IMR-90 (cell line): ENCODE results near the gene RNF144A. TPM values are rescaled to one million over a fixed set of nuclear protein-coding genes. Genes with fewer than 3 reads are reported as not detected.

Experiments
- ATAC-seq: fragments of 200-7000 bp; cut with Tn5 transposase; 2 replicates; pipeline ENCODE4 v1.9.1; 2020; ENCODE audit warnings: low read depth, mild to moderate bottlenecking, moderate library complexity
- BruUV-seq: library from RNA; stranded (reverse); fragments of 400-500 nt; replicated peaks from 2 replicates; lab custom pipeline; 2021; lab: Mats Ljungman, UMichigan
- CTCF ChIA-PET: fragments of 300-600 bp; formaldehyde crosslinking; extraction: SDS; loops from one replicate; lab custom pipeline; 2021; ENCODE audit warnings: antibody characterized with exemption; lab: Yijun Ruan, JAX
- POLR2A ChIA-PET: fragments of 300-600 bp; sonication (Branson Sonifier 250); formaldehyde crosslinking; loops from one replicate; lab custom pipeline; 2022; ENCODE audit warnings: antibody characterized with exemption; ENCODE audit not compliant: unreplicated experiment; lab: Charles Lee
- DNase-seq: peaks from one replicate; pipeline ENCODE4 v3.0.0; 2013
- H2AFZ ChIP-seq: replicated peaks from 2 replicates; pipeline ENCODE3; 2013; ENCODE audit warnings: low read length, mild to moderate bottlenecking; ENCODE audit not compliant: poor library complexity
- H2AK5ac ChIP-seq: 2 replicates; pipeline ENCODE4 v1.6.1; 2013; ENCODE audit warnings: low read depth, low read length, inconsistent platforms
- H2AK9ac ChIP-seq: replicated peaks from 2 replicates; pipeline ENCODE3; 2013; ENCODE audit warnings: mild to moderate bottlenecking, low read depth, low read length, moderate library complexity; ENCODE audit not compliant: poor library complexity
- H2BK120ac ChIP-seq: 2 replicates; pipeline ENCODE4 v1.6.1; 2013; ENCODE audit warnings: low read depth, low read length, inconsistent platforms
- H2BK15ac ChIP-seq: 3 replicates; pipeline ENCODE4 v1.6.1; 2013; ENCODE audit warnings: low read depth, low read length, inconsistent platforms
- H2BK20ac ChIP-seq: 2 replicates; pipeline ENCODE4 v1.6.1; 2013; ENCODE audit warnings: low read depth, mild to moderate bottlenecking, inconsistent platforms, low read length, moderate library complexity
- H2BK5ac ChIP-seq: 2 replicates; pipeline ENCODE4 v1.6.1; 2013; ENCODE audit warnings: mild to moderate bottlenecking, low read depth, low read length, inconsistent platforms; ENCODE audit not compliant: poor library complexity, severe bottlenecking
- H3K14ac ChIP-seq: replicated peaks from 2 replicates; pipeline ENCODE4 v1.6.1; 2013; ENCODE audit warnings: low read depth, low read length, inconsistent platforms
- H3K18ac ChIP-seq: 2 replicates; pipeline ENCODE4 v1.6.1; 2013; ENCODE audit warnings: low read depth, low read length, control low read depth
- H3K23ac ChIP-seq: 2 replicates; pipeline ENCODE4 v1.6.1; 2013; ENCODE audit warnings: low read depth, low read length, inconsistent platforms
- H3K27ac ChIP-seq: 2 replicates; pipeline ENCODE4 v1.5.1; 2013; ENCODE audit warnings: mild to moderate bottlenecking, control low read depth, low read length; ENCODE audit not compliant: insufficient read depth
- H3K27me3 ChIP-seq: 2 replicates; pipeline ENCODE4 v1.6.1; 2013; ENCODE audit warnings: low read length; ENCODE audit not compliant: control insufficient read depth, insufficient read depth
- H3K36me3 ChIP-seq: 2 replicates; pipeline ENCODE4 v1.6.1; 2013; ENCODE audit warnings: low read length, mixed read lengths; ENCODE audit not compliant: control insufficient read depth, insufficient read depth
- H3K4ac ChIP-seq: 2 replicates; pipeline ENCODE4 v1.6.1; 2013; ENCODE audit warnings: low read depth, low read length, inconsistent platforms
- H3K4me1 ChIP-seq: 2 replicates; pipeline ENCODE4 v1.6.1; 2013; ENCODE audit warnings: low read length, mixed read lengths; ENCODE audit not compliant: control insufficient read depth, insufficient read depth
- H3K4me2 ChIP-seq: 2 replicates; pipeline ENCODE4 v1.6.1; 2013; ENCODE audit warnings: low read depth, mild to moderate bottlenecking, control low read depth, low read length, moderate library complexity
- H3K4me3 ChIP-seq: 2 replicates; pipeline ENCODE4 v1.5.1; 2013; ENCODE audit warnings: low read depth, mild to moderate bottlenecking, control low read depth, low read length, moderate library complexity; ENCODE audit not compliant: insufficient read depth
- H3K56ac ChIP-seq: 2 replicates; pipeline ENCODE4 v1.6.1; 2013; ENCODE audit warnings: low read length, inconsistent platforms; ENCODE audit not compliant: insufficient read depth; ENCODE audit errors: extremely low read depth
- H3K79me1 ChIP-seq, 2 experiments: 2 replicates each; pipeline ENCODE4 v1.6.1; 2013; ENCODE audit warnings: low read length in 2 of 2, inconsistent platforms in 1 of 2, low read depth in 1 of 2
- H3K9ac ChIP-seq: 2 replicates; pipeline ENCODE4 v1.6.1; 2013; ENCODE audit warnings: low read depth, low read length, control low read depth
- H3K9me1 ChIP-seq: 2 replicates; pipeline ENCODE4 v1.6.1; 2013; ENCODE audit warnings: low read length, inconsistent platforms; ENCODE audit not compliant: insufficient read depth
- H3K9me3 ChIP-seq: 2 replicates; pipeline ENCODE4 v1.6.1; 2013; ENCODE audit warnings: low read length; ENCODE audit not compliant: control insufficient read depth, insufficient read depth
- H4K20me1 ChIP-seq: 2 replicates; pipeline ENCODE4 v1.6.1; 2013; ENCODE audit warnings: low read length, inconsistent platforms; ENCODE audit not compliant: insufficient read depth
- H4K5ac ChIP-seq: 2 replicates; pipeline ENCODE4 v1.6.1; 2013; ENCODE audit warnings: mild to moderate bottlenecking, low read depth, low read length, control low read depth
- H4K8ac ChIP-seq, 2 experiments: 2 replicates each; pipeline ENCODE4 v1.6.1; 2013; ENCODE audit warnings: low read depth in 2 of 2, low read length in 2 of 2, control low read depth in 1 of 2, inconsistent platforms in 1 of 2
- H4K91ac ChIP-seq: 2 replicates; pipeline ENCODE4 v1.6.1; 2013; ENCODE audit warnings: low read depth, low read length, inconsistent platforms; ENCODE audit not compliant: insufficient read depth
- BHLHE40 ChIP-seq: fragments of 150-350 bp; IDR thresholded peaks from 2 replicates; pipeline ENCODE4 v1.6.1; 2016; ENCODE audit warnings: mild to moderate bottlenecking, low read depth, low read length
- CEBPB ChIP-seq: IDR thresholded peaks from 2 replicates; pipeline ENCODE4 v1.6.1; 2012; ENCODE audit warnings: low read depth, low read length, improper control_type of control experiment
- CHD1 ChIP-seq: IDR thresholded peaks from 2 replicates; pipeline ENCODE4 v1.6.1; 2012; ENCODE audit warnings: low read depth, low read length, improper control_type of control experiment
- CTCF ChIP-seq: conservative IDR thresholded peaks from 2 replicates; pipeline ENCODE4 v1.5.1; 2012; ENCODE audit warnings: mild to moderate bottlenecking, low read depth, low read length, improper control_type of control experiment
- ELK1 ChIP-seq: fragments of 150-350 bp; IDR thresholded peaks from 2 replicates; pipeline ENCODE4 v1.6.1; 2016; ENCODE audit warnings: low read depth, mild to moderate bottlenecking, low read length, moderate library complexity, borderline replicate concordance
- FOS ChIP-seq: fragments of 150-350 bp; IDR thresholded peaks from 2 replicates; pipeline ENCODE4 v1.6.1; 2016; ENCODE audit warnings: low read depth, low read length
- MAFK ChIP-seq: IDR thresholded peaks from 2 replicates; pipeline ENCODE4 v1.6.1; 2012; ENCODE audit warnings: low read depth, low read length, improper control_type of control experiment
- MAZ ChIP-seq: IDR thresholded peaks from 2 replicates; pipeline ENCODE4 v1.6.1; 2012; ENCODE audit warnings: low read depth, mild to moderate bottlenecking, low read length, improper control_type of control experiment, moderate library complexity, borderline replicate concordance
- MXI1 ChIP-seq: IDR thresholded peaks from 2 replicates; pipeline ENCODE4 v1.6.1; 2012; ENCODE audit warnings: low read depth, mild to moderate bottlenecking, low read length, moderate library complexity, borderline replicate concordance
- NFE2L2 ChIP-seq: fragments of 150-350 bp; IDR thresholded peaks from 2 replicates; pipeline ENCODE4 v1.6.1; 2016; ENCODE audit warnings: low read depth, mild to moderate bottlenecking, low read length
- RAD21 ChIP-seq: IDR thresholded peaks from 2 replicates; pipeline ENCODE4 v1.6.1; 2012; ENCODE audit warnings: low read length, improper control_type of control experiment
- RCOR1 ChIP-seq: IDR thresholded peaks from 2 replicates; pipeline ENCODE4 v1.6.1; 2012; ENCODE audit warnings: mild to moderate bottlenecking, low read length, improper control_type of control experiment; ENCODE audit not compliant: insufficient replicate concordance
- RFX5 ChIP-seq: IDR thresholded peaks from 2 replicates; pipeline ENCODE4 v1.8.0; 2012; ENCODE audit warnings: low read depth, mild to moderate bottlenecking, low read length, moderate library complexity
- SMC3 ChIP-seq: fragments of 150-350 bp; IDR thresholded peaks from 2 replicates; pipeline ENCODE4 v1.6.1; 2016; ENCODE audit warnings: low read depth, mild to moderate bottlenecking, antibody characterized with exemption, low read length, moderate library complexity
- WGBS, 2 experiments: methylation state at CpG; one replicate each; pipeline versions ENCODE4 v1.1.5 to v1.1.7; 2013; ENCODE audit warnings: missing lambda C conversion rate in 2 of 2; ENCODE audit not compliant: insufficient read length in 1 of 2; ENCODE audit errors: extremely low coverage in 2 of 2; 5-methylcytosine and 5-hydroxymethylcytosine counted together
- dilution Hi-C: fragments of 300-500 bp; cut with HindIII; formaldehyde crosslinking; loops from one replicate; pipeline ENCODE4 v1.14.3; 2018; ENCODE audit warnings: low sequenced_read_pairs; ENCODE audit not compliant: unreplicated experiment
- in situ Hi-C: fragments of 300-500 bp; cut with MboI; formaldehyde crosslinking; loops from 3 replicates; pipeline ENCODE4 v1.14.3; 2019; ENCODE audit warnings: low sequenced_read_pairs, inconsistent platforms, mixed read lengths
- intact Hi-C: fragments of 100-400 bp; cut with micrococcal nuclease; formaldehyde crosslinking; loops from 2 replicates; pipeline ENCODE4 v1.10.0; 2022
- polyA plus RNA-seq, 3 experiments: library from polyadenylated mRNA; depleted of rRNA; stranded (reverse); fragments of >200 nt; gene quantifications; 2 replicates each; pipeline ENCODE4 v1.2.3, GENCODE V29; 2012; ENCODE audit warnings: low replicate concordance in 1 of 3
- total RNA-seq: library from RNA; depleted of rRNA; stranded (reverse); fragments of >200 nt; gene quantifications from 2 replicates; pipeline ENCODE4 v1.2.3, GENCODE V29; 2012

RNF144A gene
- total and polyA plus RNA-seq, 2 of the 4 experiments (the other 2 are of a cell fraction) = 0.18 to 0.26 TPM

- WGBS, 2 experiments = no CpG with 5 or more reads among the region's 3 CpGs
- Histone ChIP-seq H3K27ac (no peak overlapping the region), H3K4me3 (no peak overlapping the region), H2BK120ac (no peak overlapping the region), H2BK20ac (no peak overlapping the region), H3K27me3 (no peaks in the 10 kb centered on the region), H3K18ac (no peak overlapping the region), H3K4me1 (no peaks in the 10 kb centered on the region), H4K20me1 (no peaks in the 10 kb centered on the region), H3K4me2 (no peak overlapping the region), H4K5ac (no peak overlapping the region), H3K79me1 (no peaks in the 10 kb centered on the region), H3K56ac (no peak overlapping the region), H3K36me3 (no peaks in the 10 kb centered on the region), H2BK15ac (no peak overlapping the region), H4K91ac (no peak overlapping the region), H3K9ac (no peak overlapping the region), H3K4ac (no peak overlapping the region), H2AK5ac (no peak overlapping the region), H2BK5ac (no peak overlapping the region), H2AK9ac (no peak overlapping the region), H3K9me3 (no peaks in the 10 kb centered on the region; the same call in 1 of the 2 replicates), H3K14ac (no peak overlapping the region), H3K23ac (no peak overlapping the region), H4K8ac (no peak overlapping the region), H2AFZ (no peak overlapping the region), H3K9me1 (no peaks in the 10 kb centered on the region)
- no peak for ATAC-seq
- POLR2A ChIA-PET = no interaction called here
- CTCF ChIA-PET = no interaction called here
- no peak for TF ChIP-seq CHD1
- TF ChIP-seq ELK1 = no peak
- no peak for TF ChIP-seq CTCF
- no peak for TF ChIP-seq MAFK
- TF ChIP-seq RAD21 = no peak
- no peak for TF ChIP-seq RFX5
- TF ChIP-seq MXI1 = no peak
- TF ChIP-seq NFE2L2 = no peak
- no peak for TF ChIP-seq MAZ
- no peak for TF ChIP-seq CEBPB
- no peak for TF ChIP-seq SMC3
- TF ChIP-seq RCOR1 = no peak
- TF ChIP-seq FOS = no peak
- no peak for TF ChIP-seq BHLHE40
- in situ Hi-C loops = no loop called here
- DNase-seq = no peak
- dilution Hi-C loops = no loop called here
- intact Hi-C loops = no loop called here
- BruUV-seq = no TSS peak
Measured at GRCh38 chr2:6975988-6976387, 58.8 kb downstream of the RNF144A start.
